GM19467 (cell line): ENCODE data around the gene GPR55.
"Not testable (repeated sequence)": the region's sequence is repeated elsewhere in the genome, so short reads cannot be mapped to it uniquely, and the experiment has no call there.

Source experiments
- ATAC-seq: cut with Tn5 transposase; IDR thresholded peaks from one replicate; pipeline ENCODE4 v1.9.1; 2021; ENCODE audit warnings: mild to moderate bottlenecking, moderate library complexity; ENCODE audit not compliant: unreplicated experiment

The GPR55 gene

GRCh38 chr2:230924470-230925341, at the start of gene GPR55:
GPR55 (minus strand) TSS chr2:230925242; CDS start chr2:230910962, 14,280 bp downstream.
- ATAC-seq: no peak

- peak; percentile 79 for ATAC-seq
Measured at GRCh38 chr2:230974096-230974913, 49.3 kb upstream of the GPR55 start.

GRCh38 chr2:230972046-230972445, 47.0 kb upstream of the GPR55 start:
- no peak for ATAC-seq

GRCh38 chr2:230969659-230970015, 44.6 kb upstream of the GPR55 start:
- no peak for ATAC-seq

GRCh38 chr2:230968921-230969658, 44.0 kb upstream of the GPR55 start:
- ATAC-seq: no peak

- not testable (repeated sequence) for ATAC-seq
Measured at GRCh38 chr2:230968314-230968713, 43.3 kb upstream of the GPR55 start.

GRCh38 chr2:230967113-230967512, 42.1 kb upstream of the GPR55 start:
- no peak for ATAC-seq

- no peak for ATAC-seq
Measured at GRCh38 chr2:230964136-230964730, 39.2 kb upstream of the GPR55 start.

- ATAC-seq: no peak
Measured at GRCh38 chr2:230961091-230961491, 36.0 kb upstream of the GPR55 start.

GRCh38 chr2:230960026-230960425, 35.0 kb upstream of the GPR55 start:
- ATAC-seq: no peak

- no peak for ATAC-seq
Measured at GRCh38 chr2:230958820-230959756, 34.0 kb upstream of the GPR55 start.

- ATAC-seq: no peak
Measured at GRCh38 chr2:230957756-230958391, 32.8 kb upstream of the GPR55 start.

GRCh38 chr2:230956827-230957755, 32.0 kb upstream of the GPR55 start:
- peak; percentile 50 for ATAC-seq

GRCh38 chr2:230955163-230955737, 30.2 kb upstream of the GPR55 start:
- ATAC-seq: no peak

- no peak for ATAC-seq
Measured at GRCh38 chr2:230954746-230955145, 29.7 kb upstream of the GPR55 start.

GRCh38 chr2:230953845-230954244, 28.8 kb upstream of the GPR55 start:
- no peak for ATAC-seq

GRCh38 chr2:230952226-230952956, 27.3 kb upstream of the GPR55 start:
- ATAC-seq: no peak
